HepG2 (cell line): ENCODE results near the gene FGF9. TPM values are rescaled to one million over a fixed set of nuclear protein-coding genes. Genes with fewer than 3 reads are reported as not detected.

Experiments
- ATF3 ChIP-seq: sonication (generic); formaldehyde crosslinking; IDR thresholded peaks from 2 replicates; pipeline ENCODE4 v1.4.0; 2020; ENCODE audit warnings: missing genetic modification reagents
- GMEB1 ChIP-seq: sonication (generic); formaldehyde crosslinking; IDR thresholded peaks from 2 replicates; pipeline ENCODE4 v1.5.1; 2020; ENCODE audit warnings: missing genetic modification reagents, mild to moderate bottlenecking, borderline replicate concordance
- IRX3 ChIP-seq: sonication (generic); formaldehyde crosslinking; IDR thresholded peaks from 2 replicates; pipeline ENCODE4 v1.8.1; 2023; ENCODE audit warnings: mild to moderate bottlenecking, low read depth, missing genetic modification reagents, borderline replicate concordance
- JUNB ChIP-seq: sonication (generic); formaldehyde crosslinking; IDR thresholded peaks from 2 replicates; pipeline ENCODE4 v1.8.0; 2022; ENCODE audit warnings: missing genetic modification reagents, mild to moderate bottlenecking, borderline replicate concordance
- MAFG ChIP-seq: sonication (generic); formaldehyde crosslinking; IDR thresholded peaks from 2 replicates; pipeline ENCODE4 v1.5.1; 2020; ENCODE audit warnings: mild to moderate bottlenecking, missing genetic modification reagents
- MNT ChIP-seq: fragments of 450-650 bp; IDR thresholded peaks from 2 replicates; pipeline ENCODE4 v1.6.1; 2016
- PHB2 ChIP-seq: fragments of 450-650 bp; IDR thresholded peaks from 2 replicates; pipeline ENCODE4 v1.6.1; 2018; ENCODE audit not compliant: partially characterized antibody
- RFX5 ChIP-seq: IDR thresholded peaks from 2 replicates; pipeline ENCODE4 v1.6.1; 2011; ENCODE audit warnings: low read depth, low read length, improper control_type of control experiment
- TFAP4 ChIP-seq: sonication (generic); IDR thresholded peaks from 2 replicates; pipeline ENCODE4 v1.6.1; 2016; ENCODE audit warnings: low read depth, borderline replicate concordance
- U2AF1 ChIP-seq: fragments of 200-400 bp; formaldehyde crosslinking; optimal IDR thresholded peaks from 2 replicates; pipeline ENCODE3; 2017; ENCODE audit warnings: mild to moderate bottlenecking, low read depth, low read length
- ZHX1 ChIP-seq: sonication (generic); formaldehyde crosslinking; IDR thresholded peaks from 2 replicates; pipeline ENCODE4 v1.8.1; 2022; ENCODE audit warnings: low read depth, mild to moderate bottlenecking, missing genetic modification reagents
- ZNF576 ChIP-seq: sonication (generic); formaldehyde crosslinking; IDR thresholded peaks from 2 replicates; pipeline ENCODE4 v1.4.0; 2020; ENCODE audit warnings: mild to moderate bottlenecking, missing genetic modification reagents
- ZNF687 ChIP-seq: sonication (generic); formaldehyde crosslinking; IDR thresholded peaks from 2 replicates; pipeline ENCODE4 v1.5.1; 2020; ENCODE audit warnings: mild to moderate bottlenecking, missing genetic modification reagents, moderate library complexity
- ZUFSP ChIP-seq: sonication (generic); formaldehyde crosslinking; IDR thresholded peaks from 2 replicates; pipeline ENCODE4 v1.9.0; 2021; ENCODE audit warnings: missing genetic modification reagents, mild to moderate bottlenecking, borderline replicate concordance
- polyA plus RNA-seq, 8 experiments: library from polyadenylated mRNA; depleted of rRNA in 3 of 8; stranded (reverse) in 7 of 8; unstranded in 1 of 8; fragments of >200 nt; fragmentation: Illumina TruSeq in 4 of 8; extraction: Trizol in 4 of 8; gene quantifications; 2 replicates each; pipeline versions ENCODE4 v1.2.1 to v1.2.3, GENCODE V29; 2011 to 2016; ENCODE audit warnings: low read depth in 4 of 8, missing spikeins in 1 of 8, mixed read lengths in 1 of 8; ENCODE audit not compliant: insufficient read depth in 1 of 8
- total RNA-seq, 5 experiments: library from RNA; depleted of rRNA; stranded (reverse); fragments of >200 nt; fragmentation: Illumina TruSeq; extraction: Trizol; gene quantifications; 2 replicates each; pipeline ENCODE4 v1.2.3, GENCODE V29; 2016; ENCODE audit warnings: low read depth in 1 of 5

Gene FGF9
- total and polyA plus RNA-seq, 2 of the 13 experiments (the other 11 are each of a cell fraction or from before 2014, with no cell fraction given), result not detected

- TF ChIP-seq TFAP4, result no peak
- TF ChIP-seq ATF3 (CRISPR knock-in tag), result 0 out of 2 replicates have a peak, but pooled peaks have one; percentile 24
- TF ChIP-seq U2AF1, result no peak
- no peak for TF ChIP-seq RFX5
- TF ChIP-seq JUNB (CRISPR knock-in tag), result no peak
- no peak for TF ChIP-seq ZUFSP
- no peak for TF ChIP-seq IRX3 (CRISPR knock-in tag)
- TF ChIP-seq GMEB1 (CRISPR knock-in tag), result peak; percentile 59
- no peak for TF ChIP-seq ZHX1
- TF ChIP-seq ZNF576, result no peak
- no peak for TF ChIP-seq MNT
- no peak for TF ChIP-seq PHB2
- peak; percentile 61 for TF ChIP-seq ZNF687 (CRISPR knock-in tag)
- no peak for TF ChIP-seq MAFG (CRISPR knock-in tag)
These were observed at the start of gene FGF9 (continued) for GRCh38 chr13:21670883-21671619.
